ENCODE data around the gene TMEM203. TPM values are rescaled to one million over a fixed set of nuclear protein-coding genes. Genes with fewer than 3 reads are reported as not detected.

The TMEM203 gene
- polyA plus RNA-seq, 6 donors from 2014 or later = 119 to 191 (median 142) TPM

- Mint-ChIP-seq H3K27me3 (peaks cover 0 to 8% (median 6%) of the 10 kb centered on the region in 3 donors), H3K4me1 (peaks cover 6 to 12% (median 11%) of the 10 kb centered on the region in 3 donors), H3K27ac (peak overlapping the region; percentile 66 to 97 (median 77)), H3K4me3 (peak overlapping the region; percentile 75 to 92 (median 80)), H3K9me3 (peaks cover 0 to 2% (median 0%) of the 10 kb centered on the region in 7 donors), H3K36me3 (no peaks in the 10 kb centered on the region)
- DNase-seq (peak; percentile 98), ATAC-seq (ENCODE audit: low read depth in 2 of 2) (peak; percentile 88 to 89)
Measured at GRCh38 chr9:137223078-137223970, 17.9 kb upstream of the TMEM203 start.

- peak within 1 kb of the TSS in 5 of 6 donors; percentile 66 to 97 (median 75) for H3K27ac Mint-ChIP-seq
- H3K4me3 Mint-ChIP-seq = peak within 1 kb of the TSS; percentile 75 to 92 (median 80)
- ATAC-seq (ENCODE audit: low read depth in 2 of 2) = no peak
- H3K36me3 Mint-ChIP-seq = no peaks in the 10 kb centered on the region
- no peaks in the 10 kb centered on the region for H3K9me3 Mint-ChIP-seq
- H3K27me3 Mint-ChIP-seq = peaks cover 0 to 2% (median 2%) of the 10 kb centered on the region in 3 donors
- DNase-seq = no peak
- peaks cover 4 to 8% (median 7%) of the 10 kb centered on the region in 3 donors for H3K4me1 Mint-ChIP-seq
Measured at GRCh38 chr9:137222190-137223077, 17.0 kb upstream of the TMEM203 start, which contains the start of gene RNF208. TSS of gene RNF208 (minus strand) at chr9:137222240. CDS start at chr9:137221212, 1,028 bp downstream.

- H3K4me1 Mint-ChIP-seq = peaks cover 3 to 7% (median 6%) of the 10 kb centered on the region in 3 donors
- no peaks in the 10 kb centered on the region for H3K9me3 Mint-ChIP-seq
- no peaks in the 10 kb centered on the region for H3K36me3 Mint-ChIP-seq
- DNase-seq (no peak), ATAC-seq (ENCODE audit: low read depth in 2 of 2) (no peak)
- no peaks in the 10 kb centered on the region for H3K27me3 Mint-ChIP-seq
- no peak overlapping the region for H3K27ac Mint-ChIP-seq
- H3K4me3 Mint-ChIP-seq = peak overlapping the region in 2 of 8 donors; percentile 16 to 25
Measured at GRCh38 chr9:137221506-137222111, 16.2 kb upstream of the TMEM203 start.

GRCh38 chr9:137221095-137221505, 15.7 kb upstream of the TMEM203 start:
- Mint-ChIP-seq H3K9me3 (no peaks in the 10 kb centered on the region), H3K36me3 (no peaks in the 10 kb centered on the region), H3K27me3 (no peaks in the 10 kb centered on the region), H3K27ac (no peak overlapping the region), H3K4me3 (peak overlapping the region in 4 of 8 donors; percentile 29 to 73 (median 54)), H3K4me1 (peaks cover 3 to 7% (median 6%) of the 10 kb centered on the region in 3 donors)
- ATAC-seq (ENCODE audit: low read depth in 2 of 2) (no peak), DNase-seq (no peak)

- H3K36me3 Mint-ChIP-seq = no peaks in the 10 kb centered on the region
- ATAC-seq (ENCODE audit: low read depth in 2 of 2) (no peak), DNase-seq (no peak)
- peak overlapping the region in 6 of 8 donors; percentile 29 to 73 (median 40) for H3K4me3 Mint-ChIP-seq
- H3K9me3 Mint-ChIP-seq = no peaks in the 10 kb centered on the region
- H3K27ac Mint-ChIP-seq = no peak overlapping the region
- no peaks in the 10 kb centered on the region for H3K27me3 Mint-ChIP-seq
- H3K4me1 Mint-ChIP-seq = peaks cover 3 to 7% (median 6%) of the 10 kb centered on the region in 3 donors
Measured at GRCh38 chr9:137220317-137221094, 15.1 kb upstream of the TMEM203 start.

- H3K4me3 Mint-ChIP-seq = peak overlapping the region in 4 of 8 donors; percentile 45 to 77 (median 69)
Measured at GRCh38 chr9:137219757-137220316, 14.4 kb upstream of the TMEM203 start.

GRCh38 chr9:137218754-137219271, 13.4 kb upstream of the TMEM203 start:
- Mint-ChIP-seq H3K27ac (no peak overlapping the region), H3K9me3 (no peaks in the 10 kb centered on the region), H3K4me3 (peak overlapping the region in 1 of 8 donors; percentile 45), H3K36me3 (no peaks in the 10 kb centered on the region), H3K27me3 (no peaks in the 10 kb centered on the region), H3K4me1 (peaks cover 0 to 7% (median 6%) of the 10 kb centered on the region in 3 donors)
- DNase-seq (no peak), ATAC-seq (ENCODE audit: low read depth in 2 of 2) (no peak)

More at GRCh38 chr9:137219757-137220316, 14.4 kb upstream of the TMEM203 start:
- ATAC-seq (ENCODE audit: low read depth in 2 of 2) (no peak), DNase-seq (no peak)
- H3K4me1 Mint-ChIP-seq = peaks cover 3 to 7% (median 6%) of the 10 kb centered on the region in 3 donors
- no peaks in the 10 kb centered on the region for H3K36me3 Mint-ChIP-seq
- H3K27ac Mint-ChIP-seq = no peak overlapping the region
- H3K9me3 Mint-ChIP-seq = no peaks in the 10 kb centered on the region
- H3K27me3 Mint-ChIP-seq = no peaks in the 10 kb centered on the region

- ATAC-seq (ENCODE audit: low read depth in 2 of 2) (no peak), DNase-seq (no peak)
- H3K27ac Mint-ChIP-seq = no peak overlapping the region
- no peaks in the 10 kb centered on the region for H3K27me3 Mint-ChIP-seq
- H3K9me3 Mint-ChIP-seq = no peaks in the 10 kb centered on the region
- no peak overlapping the region for H3K4me3 Mint-ChIP-seq
- H3K4me1 Mint-ChIP-seq = peaks cover 0 to 7% (median 6%) of the 10 kb centered on the region in 3 donors
- H3K36me3 Mint-ChIP-seq = no peaks in the 10 kb centered on the region
Measured at GRCh38 chr9:137218212-137218753, 12.8 kb upstream of the TMEM203 start.

GRCh38 chr9:137217276-137218211, 12.1 kb upstream of the TMEM203 start:
- no peaks in the 10 kb centered on the region for H3K27me3 Mint-ChIP-seq
- no peak for ATAC-seq (ENCODE audit: low read depth in 2 of 2)

GRCh38 chr9:137216188-137216965, 10.9 kb upstream of the TMEM203 start:
- Mint-ChIP-seq H3K4me1 (peaks cover 0 to 1% (median under 1%) of the 10 kb centered on the region in 3 donors), H3K36me3 (no peaks in the 10 kb centered on the region)
- ATAC-seq (ENCODE audit: low read depth in 2 of 2) = no peak

More at GRCh38 chr9:137217276-137218211, 12.1 kb upstream of the TMEM203 start:
- Mint-ChIP-seq H3K36me3 (no peaks in the 10 kb centered on the region), H3K27ac (peak overlapping the region in 1 of 6 donors; percentile 41), H3K9me3 (no peaks in the 10 kb centered on the region), H3K4me3 (peak overlapping the region in 2 of 8 donors; percentile 30 to 53), H3K4me1 (no peaks in the 10 kb centered on the region)
- DNase-seq = no peak

More at GRCh38 chr9:137216188-137216965, 10.9 kb upstream of the TMEM203 start:
- no peak for DNase-seq
- no peaks in the 10 kb centered on the region for H3K9me3 Mint-ChIP-seq
- H3K27me3 Mint-ChIP-seq = no peaks in the 10 kb centered on the region
- no peak overlapping the region for H3K27ac Mint-ChIP-seq
- H3K4me3 Mint-ChIP-seq = no peak overlapping the region

Measured in naive B cell (primary cell).